CD4-positive, alpha-beta T cell treated with Interleukin-1 beta for 1 hour (primary cell): Measurements from ENCODE around the gene CTDSP2.

Source experiments
- DNase-seq, 2 donors: peaks; one replicate each; pipeline ENCODE4 v3.0.0-alpha.2; 2020 to 2022

The CTDSP2 gene

GRCh38 chr12:57813111-57813970 is 33.2 kb downstream of the CTDSP2 start:
- DNase-seq = no peak

DNA sequence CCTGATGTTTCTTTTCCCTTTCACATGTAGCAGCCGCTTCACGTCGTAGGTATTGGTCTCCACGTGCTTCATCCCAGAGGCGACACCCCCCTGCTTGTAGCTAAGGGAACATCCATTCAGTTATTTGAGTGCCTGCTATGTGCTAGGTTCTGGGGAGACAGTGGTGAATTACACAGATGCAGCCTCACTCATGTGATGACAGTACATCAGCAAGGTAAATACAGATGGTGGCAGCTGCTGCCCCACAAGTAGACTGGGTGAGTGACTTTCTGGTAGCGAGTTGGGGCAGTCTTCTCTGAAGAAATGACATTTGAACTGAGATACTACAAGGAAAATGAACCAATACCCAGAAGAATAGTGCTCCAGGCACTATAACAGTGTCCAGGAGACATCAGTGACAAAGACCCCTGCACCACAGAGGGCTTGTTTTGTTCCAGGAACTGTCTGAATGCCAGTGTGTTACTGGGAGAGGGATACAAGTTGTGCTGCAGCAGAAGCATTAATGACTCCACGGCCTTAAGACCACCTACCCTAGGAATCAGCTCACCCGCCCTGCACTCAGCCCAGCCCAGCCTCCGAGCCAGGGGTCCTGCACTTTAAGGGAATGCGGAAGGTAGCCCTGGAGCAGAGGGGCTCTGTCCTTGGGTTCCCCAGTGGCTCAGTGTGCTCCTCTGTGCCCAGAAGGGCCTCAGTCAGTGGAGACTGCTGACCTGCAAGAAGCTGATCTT is 35.3 kb downstream of the CTDSP2 start:
- DNase-seq = no peak

DNA sequence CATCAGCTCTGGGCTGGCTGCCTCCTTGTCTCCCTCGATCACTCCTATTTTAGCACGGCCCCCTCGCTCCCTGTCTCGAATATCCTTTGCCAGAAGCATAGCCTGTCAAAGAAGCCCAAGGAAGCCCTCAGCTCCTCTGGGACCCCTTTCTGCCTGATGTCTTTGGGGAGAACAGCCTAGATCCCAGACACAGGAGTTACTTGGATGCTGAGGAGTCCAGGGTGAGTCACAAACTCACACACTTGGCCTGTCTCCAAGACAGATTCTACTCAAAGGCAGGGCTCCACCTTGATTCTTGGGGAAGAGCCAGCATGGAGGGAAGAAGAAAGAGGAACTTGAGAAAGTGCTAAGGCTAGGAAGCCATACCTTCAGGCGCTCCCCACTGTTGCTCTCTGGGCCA is 36.1 kb downstream of the CTDSP2 start:
- no peak for DNase-seq

GRCh38 chr12:57809425-57809824 is 37.1 kb downstream of the CTDSP2 start:
- no peak for DNase-seq

DNA sequence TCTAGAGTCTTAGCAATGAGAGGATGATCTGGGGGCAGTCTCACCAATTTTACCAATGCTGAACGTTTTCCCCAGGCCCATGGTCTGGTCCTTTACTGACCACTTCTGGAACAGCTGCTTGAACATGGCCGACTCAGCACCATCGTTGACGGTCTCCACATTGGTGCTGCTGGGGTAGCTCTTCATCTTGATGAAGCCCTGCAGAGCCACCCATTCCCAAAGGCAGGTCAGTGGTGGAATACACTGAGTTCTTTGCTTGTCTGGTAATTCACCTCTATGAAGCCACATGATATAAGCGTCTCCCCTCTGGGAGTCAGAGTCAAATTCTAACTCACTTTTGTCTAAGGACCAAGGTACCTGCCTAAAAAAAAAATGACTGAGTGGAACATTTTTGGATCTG is 38.2 kb downstream of the CTDSP2 start:
- no peak for DNase-seq

DNA sequence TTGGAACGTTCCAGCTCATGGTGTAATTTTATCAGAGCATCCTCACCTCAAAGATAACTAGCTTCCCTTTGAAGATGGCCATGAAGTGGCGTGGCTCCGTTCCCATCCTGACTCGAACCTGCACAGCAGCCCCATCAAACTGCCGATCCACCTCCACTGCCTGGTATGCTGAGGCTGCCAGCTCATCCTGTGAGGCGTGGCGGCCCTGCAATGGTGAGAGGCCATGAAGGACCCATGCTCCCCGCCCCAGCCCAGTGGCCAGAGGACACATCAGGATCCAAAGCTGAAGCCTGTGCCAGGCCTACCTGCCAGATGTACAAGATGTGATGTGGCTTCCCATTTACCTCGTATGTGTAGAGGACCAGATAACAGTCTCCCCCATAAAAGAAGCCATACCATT is 39.2 kb downstream of the CTDSP2 start:
- no peak for DNase-seq

DNA sequence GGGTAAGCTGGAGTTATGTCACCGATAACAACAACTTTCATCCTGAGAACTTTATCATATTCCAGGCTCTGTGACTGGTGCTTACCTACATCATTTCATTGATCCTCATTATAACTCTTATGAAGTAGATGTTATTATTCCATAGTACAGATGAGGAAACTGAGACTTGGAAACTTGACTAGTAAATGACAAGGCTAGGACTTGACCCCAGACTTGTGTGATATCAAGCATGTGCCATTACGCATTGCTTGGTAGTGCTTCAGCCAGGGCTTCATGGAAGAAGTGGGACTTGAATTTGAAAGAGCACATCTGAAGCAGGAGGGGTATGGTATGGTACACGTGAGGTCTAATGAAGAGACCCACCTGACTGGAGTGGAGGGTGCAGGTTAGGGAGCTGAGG is 39.9 kb downstream of the CTDSP2 start:
- DNase-seq = no peak

GRCh38 chr12:57803319-57803893 is 43.1 kb downstream of the CTDSP2 start:
- DNase-seq = peak; percentile 9 to 43

GRCh38 chr12:57802607-57803006 is 43.9 kb downstream of the CTDSP2 start:
- DNase-seq = no peak

DNA sequence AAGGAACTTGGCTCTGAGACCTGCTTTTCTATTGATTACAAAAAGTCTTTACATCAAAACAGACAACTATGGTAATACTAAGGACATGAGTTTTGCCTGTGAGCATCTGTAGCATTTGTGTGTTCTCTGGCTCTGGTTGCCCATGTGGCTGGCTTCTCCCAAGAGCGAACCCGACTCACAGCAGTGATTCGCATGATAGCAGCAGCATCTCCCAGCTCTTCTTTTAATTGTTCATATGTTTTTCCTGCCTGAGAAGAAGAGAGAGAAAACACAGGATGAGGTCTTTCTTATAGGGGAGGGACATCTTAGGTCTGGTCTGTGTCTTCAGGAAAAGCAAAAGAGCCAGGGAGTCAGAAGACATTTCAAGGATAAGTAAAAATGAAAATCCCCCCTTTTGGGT is 45.6 kb downstream of the CTDSP2 start:
- no peak for DNase-seq

DNA sequence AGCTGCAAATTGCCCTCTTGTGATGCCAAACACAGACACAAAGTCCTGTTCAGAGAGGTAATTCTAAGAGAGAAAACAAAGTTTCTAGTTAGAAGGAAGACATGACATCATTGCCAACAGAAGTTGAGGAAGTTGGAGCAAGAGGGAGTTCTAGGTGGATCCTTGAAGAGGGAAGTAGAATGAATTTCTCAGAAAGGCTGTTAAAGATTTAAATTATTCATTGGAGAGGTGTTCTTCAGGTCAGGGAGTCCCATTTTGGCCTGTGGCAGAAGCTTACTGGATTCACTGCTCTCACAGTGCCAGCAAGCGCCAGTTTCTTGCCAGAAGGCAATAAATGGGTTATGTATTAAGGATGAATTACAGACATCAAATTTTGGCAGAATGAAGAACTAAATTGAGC is 48.6 kb downstream of the CTDSP2 start:
- no peak for DNase-seq

DNA sequence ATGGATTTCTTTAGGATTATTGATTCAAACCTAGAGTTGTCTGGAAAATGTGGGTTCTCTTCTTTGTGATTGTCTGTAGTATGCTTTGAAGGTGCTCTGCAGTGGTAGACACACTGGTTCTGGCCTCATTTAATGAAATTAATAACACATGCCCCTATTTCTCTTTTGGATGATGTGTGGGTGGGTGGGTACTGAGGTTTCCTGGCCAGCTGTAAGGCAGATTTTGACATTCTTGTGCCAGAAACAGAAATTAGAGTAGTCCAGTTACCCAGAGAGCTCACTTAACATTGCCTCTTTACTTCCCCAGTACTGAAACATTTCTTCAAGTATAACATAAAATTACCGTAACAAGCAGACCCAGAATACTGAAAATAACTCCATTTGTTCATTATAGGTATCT is 49.5 kb downstream of the CTDSP2 start:
- no peak for DNase-seq

GRCh38 chr12:57795354-57795753 is 51.2 kb downstream of the CTDSP2 start:
- DNase-seq = no peak

GRCh38 chr12:57793920-57794319 is 52.6 kb downstream of the CTDSP2 start:
- no peak for DNase-seq

GRCh38 chr12:57783861-57784260 is 62.7 kb downstream of the CTDSP2 start:
- no peak for DNase-seq

GRCh38 chr12:57783466-57783801 is 63.1 kb downstream of the CTDSP2 start:
- DNase-seq = no peak

GRCh38 chr12:57782608-57783465 is 63.7 kb downstream of the CTDSP2 start, which contains the start of gene TSFM:
TSFM (plus strand) TSS chr12:57782787; CDS start chr12:57782802, 15 bp downstream.
- DNase-seq = peak; percentile 93 to 97

DNA sequence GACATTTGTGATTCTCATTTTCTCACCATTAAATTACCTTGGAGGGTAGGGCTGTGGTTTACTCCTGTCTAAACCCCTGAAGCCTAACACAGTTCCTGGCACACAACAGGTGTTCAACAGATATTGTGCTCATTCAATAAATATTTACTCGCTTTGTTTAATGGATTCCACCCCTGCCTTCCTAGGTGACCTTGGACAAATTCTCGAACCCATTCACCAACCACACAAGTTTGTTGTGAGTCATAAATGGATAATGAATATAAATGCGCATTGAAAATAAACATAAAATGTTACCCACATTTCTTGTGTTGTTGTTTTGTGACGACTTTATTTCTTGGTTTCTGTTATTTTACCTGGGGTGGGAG is 64.3 kb downstream of the CTDSP2 start:
- no peak for DNase-seq

GRCh38 chr12:57781801-57782200 is 64.7 kb downstream of the CTDSP2 start:
- DNase-seq = no peak

GRCh38 chr12:57781244-57781643 is 65.3 kb downstream of the CTDSP2 start:
- peak in 1 of 2 donors; percentile 24 for DNase-seq

- DNase-seq = no peak
Measured at GRCh38 chr12:57780284-57780897, 66.1 kb downstream of the CTDSP2 start.

GRCh38 chr12:57779736-57780135 is 66.8 kb downstream of the CTDSP2 start:
- DNase-seq = no peak

DNA sequence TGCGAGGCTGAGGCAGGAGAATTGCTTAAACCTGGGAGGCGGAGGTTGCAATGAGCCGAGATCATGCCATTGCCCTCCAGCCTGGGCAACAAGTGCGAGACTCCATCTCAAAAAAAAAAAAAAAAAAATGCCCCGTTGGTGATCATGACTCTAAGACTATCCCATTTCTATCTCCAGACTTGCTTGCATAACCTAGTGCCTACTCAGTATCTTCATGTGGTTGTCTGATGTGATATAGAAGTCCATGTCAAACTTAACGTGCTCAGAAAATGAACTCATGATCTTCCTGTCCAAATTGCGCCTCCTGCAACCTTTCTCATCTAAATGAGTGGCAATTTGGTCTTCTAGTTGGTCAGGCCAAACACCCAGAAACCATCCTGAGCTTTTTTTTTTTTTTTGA is 68.6 kb downstream of the CTDSP2 start:
- DNase-seq = no peak
